Measurements from ENCODE around the gene ST3GAL3.

ST3GAL3 gene

GRCh38 chr1:43834280-43835081 is 127.1 kb downstream of the ST3GAL3 start:
- Histone ChIP-seq H3K27ac (replicated peaks) (peak overlapping the region; percentile 95), H3K27me3 (ENCODE audit: insufficient read depth, poor library complexity, severe bottlenecking) (no peaks in the 10 kb centered on the region), H3K4me3 (replicated peaks; ENCODE audit: insufficient read depth, low read length) (no peak overlapping the region)
- TF ChIP-seq SPI1 (IDR thresholded peaks at IDR 0.05; ENCODE audit: borderline replicate concordance, low read depth) (peak; percentile 85), POLR2AphosphoS5 (IDR thresholded peaks at IDR 0.05; ENCODE audit: low read depth) (peak; percentile 83), GABPA (IDR thresholded peaks at IDR 0.05; ENCODE audit: low read depth) (peak; percentile 77), REST (IDR thresholded peaks at IDR 0.05; ENCODE audit: insufficient replicate concordance, low read depth) (no peak), CTCF (IDR thresholded peaks at IDR 0.05; ENCODE audit: insufficient read depth, low read length) (no peak)
- peak; percentile 74 to 85 for DNase-seq (ENCODE audit: low read depth in 1 of 2, low spot score in 1 of 2)

- Histone ChIP-seq H3K4me3 (replicated peaks; ENCODE audit: insufficient read depth, low read length) (no peak overlapping the region), H3K27ac (replicated peaks) (peak overlapping the region; percentile 95)
- DNase-seq (ENCODE audit: low read depth in 1 of 2, low spot score in 1 of 2) = peak; percentile 76 to 92
Measured at GRCh38 chr1:43835082-43836021, 128.0 kb downstream of the ST3GAL3 start.

GRCh38 chr1:43836267-43836951 is 129.1 kb downstream of the ST3GAL3 start:
- Histone ChIP-seq H3K27ac (replicated peaks) (peak overlapping the region; percentile 95), H3K27me3 (ENCODE audit: insufficient read depth, poor library complexity, severe bottlenecking) (no peaks in the 10 kb centered on the region), H3K4me3 (replicated peaks; ENCODE audit: insufficient read depth, low read length) (no peak overlapping the region)
- TF ChIP-seq CTCF (IDR thresholded peaks at IDR 0.05; ENCODE audit: insufficient read depth, low read length) = no peak
- no peak for TF ChIP-seq SPI1 (IDR thresholded peaks at IDR 0.05; ENCODE audit: borderline replicate concordance, low read depth)
- peak; percentile 92 for TF ChIP-seq POLR2AphosphoS5 (IDR thresholded peaks at IDR 0.05; ENCODE audit: low read depth)
- TF ChIP-seq REST (IDR thresholded peaks at IDR 0.05; ENCODE audit: insufficient replicate concordance, low read depth) = no peak
- no peak for TF ChIP-seq GABPA (IDR thresholded peaks at IDR 0.05; ENCODE audit: low read depth)
- DNase-seq (ENCODE audit: low read depth in 1 of 2, low spot score in 1 of 2) = peak; percentile 55 to 88

More at GRCh38 chr1:43835082-43836021, 128.0 kb downstream of the ST3GAL3 start:
- TF ChIP-seq POLR2AphosphoS5 (IDR thresholded peaks at IDR 0.05; ENCODE audit: low read depth) = 0 out of 2 replicates have a peak, but pooled peaks have one; percentile 22
- TF ChIP-seq CTCF (IDR thresholded peaks at IDR 0.05; ENCODE audit: insufficient read depth, low read length) = no peak
- H3K27me3 ChIP-seq (ENCODE audit: insufficient read depth, poor library complexity, severe bottlenecking) = no peaks in the 10 kb centered on the region

Data from HL-60 (cell line).